Activated naive CD4-positive, alpha-beta T cell treated with anti-CD3 and anti-CD28 coated beads, Interleukin-2, amount 10 ng/mL, durations not matched to agents 7 days and 5 days (primary cell): ENCODE data around the gene NAV1.

Source experiments
- CTCF ChIA-PET: fragments of 350-600 bp; sonication (Branson Sonifier 250); formaldehyde crosslinking; loops from one replicate; lab custom pipeline; 2021; ENCODE audit warnings: antibody characterized with exemption; lab: Charles Lee
- DNase-seq: peaks from one replicate; pipeline ENCODE4 v3.0.0-alpha.2; 2020
- H3K27ac Mint-ChIP-seq: one replicate; pipeline ENCODE4 v1.8.0; 2021; ENCODE audit warnings: mild to moderate bottlenecking, moderate library complexity, mixed read lengths
- H3K27me3 Mint-ChIP-seq: one replicate; pipeline ENCODE4 v1.8.0; 2021; ENCODE audit warnings: mild to moderate bottlenecking, mixed read lengths
- H3K36me3 Mint-ChIP-seq: one replicate; pipeline ENCODE4 v1.8.0; 2021; ENCODE audit warnings: mixed read lengths
- H3K4me1 Mint-ChIP-seq: one replicate; pipeline ENCODE4 v1.8.0; 2021; ENCODE audit warnings: mixed read lengths
- H3K4me3 Mint-ChIP-seq: one replicate; pipeline ENCODE4 v1.8.0; 2021; ENCODE audit warnings: mild to moderate bottlenecking, moderate library complexity, mixed read lengths
- H3K9me3 Mint-ChIP-seq: one replicate; pipeline ENCODE4 v1.8.0; 2021; ENCODE audit warnings: mixed read lengths

Gene NAV1

DNA sequence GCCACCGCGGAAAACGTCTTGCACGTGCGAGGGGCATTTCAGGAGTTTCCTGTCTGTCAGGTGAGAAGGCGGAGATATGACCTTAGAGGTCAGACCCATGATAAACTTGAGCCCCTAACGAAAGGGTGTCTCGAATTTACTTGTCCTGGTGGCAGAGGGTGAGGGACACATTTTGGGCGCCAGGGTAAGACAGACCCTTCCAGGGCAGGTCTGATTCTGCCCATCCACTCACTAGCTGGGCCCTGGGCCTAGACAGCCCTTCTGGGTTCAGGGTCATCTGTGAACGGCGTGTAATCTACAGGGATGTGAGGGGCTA lies 31.6 kb upstream of the NAV1 start:
- peaks cover 69% of the 10 kb centered on the region for H3K4me1 Mint-ChIP-seq
- H3K27ac Mint-ChIP-seq: peak overlapping the region; percentile 91
- DNase-seq: no peak
- peaks cover 10% of the 10 kb centered on the region for H3K36me3 Mint-ChIP-seq
- no peaks in the 10 kb centered on the region for H3K9me3 Mint-ChIP-seq
- CTCF ChIA-PET: interaction anchor here (0.7 to 10.7 kb wide), 7 partner anchors 9 to 203 kb away, joined by 3 to 103 read pairs (median 5); no protein-coding TSS in a partner anchor
- no peaks in the 10 kb centered on the region for H3K27me3 Mint-ChIP-seq
- H3K4me3 Mint-ChIP-seq: peak overlapping the region; percentile 96

DNA sequence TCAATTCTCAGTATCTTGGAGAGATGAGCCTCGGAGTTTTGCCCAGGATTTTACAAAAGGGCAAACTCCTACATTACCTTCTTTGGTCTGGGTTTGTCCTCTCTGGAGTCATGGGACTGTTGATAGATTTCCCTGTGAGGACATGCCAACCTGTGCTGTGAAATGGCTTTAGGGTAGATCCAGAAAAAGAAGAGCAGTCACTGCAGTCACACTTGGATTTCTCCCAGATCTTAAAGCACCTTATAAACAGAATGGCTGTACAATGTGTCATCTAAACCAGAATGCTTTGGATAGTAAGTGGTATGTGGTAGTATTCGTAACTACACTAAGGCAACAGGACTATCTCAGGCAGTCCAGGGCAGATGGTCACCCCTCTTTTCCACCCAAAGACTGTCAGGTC lies 30.1 kb upstream of the NAV1 start:
- Mint-ChIP-seq H3K4me1 (peaks cover 59% of the 10 kb centered on the region), H3K27me3 (no peaks in the 10 kb centered on the region), H3K4me3 (no peak overlapping the region), H3K27ac (no peak overlapping the region), H3K9me3 (no peaks in the 10 kb centered on the region), H3K36me3 (peaks cover 7% of the 10 kb centered on the region)
- no peak for DNase-seq
- CTCF ChIA-PET: interaction anchor here (0.6 to 12.0 kb wide), 6 partner anchors 10 to 118 kb away, joined by 3 to 349 read pairs (median 62); no protein-coding TSS in a partner anchor

DNA sequence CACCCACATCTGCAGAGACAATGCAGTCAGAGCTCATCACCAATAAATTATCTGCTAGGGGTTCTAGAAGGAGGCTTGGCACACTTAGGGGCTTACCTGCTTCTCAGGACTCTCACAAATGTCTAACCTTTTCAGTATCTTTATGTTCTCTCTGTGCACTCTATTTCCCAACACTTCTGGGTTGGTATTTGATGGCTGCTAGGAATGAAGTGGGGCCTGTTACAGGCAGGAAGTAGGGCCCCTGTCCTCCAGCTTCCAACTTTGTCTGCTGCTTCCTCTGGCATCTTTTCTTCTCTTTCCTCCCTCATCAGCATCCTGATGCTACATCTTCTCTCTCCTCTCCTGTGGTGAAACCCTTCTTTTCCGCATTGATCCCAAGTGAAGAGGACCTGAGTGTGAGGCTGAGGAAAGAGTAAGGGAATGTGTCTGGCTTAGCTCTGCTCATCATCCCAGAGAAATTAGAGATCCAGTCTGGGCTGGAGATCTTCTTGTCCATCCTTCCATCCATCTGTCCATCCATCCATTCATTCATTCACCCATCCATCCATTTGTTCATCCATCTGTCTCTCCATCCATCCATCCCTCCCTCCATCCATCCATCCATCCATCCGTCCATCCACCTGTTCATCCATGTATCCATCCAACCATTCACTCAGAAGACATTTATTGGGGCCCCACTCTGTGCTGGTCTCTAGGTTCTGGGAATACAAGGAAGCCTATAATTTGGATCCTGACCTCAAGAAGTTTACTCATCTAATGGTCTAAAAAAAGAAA lies 29.1 kb upstream of the NAV1 start:
- H3K27ac Mint-ChIP-seq: no peak overlapping the region

DNA sequence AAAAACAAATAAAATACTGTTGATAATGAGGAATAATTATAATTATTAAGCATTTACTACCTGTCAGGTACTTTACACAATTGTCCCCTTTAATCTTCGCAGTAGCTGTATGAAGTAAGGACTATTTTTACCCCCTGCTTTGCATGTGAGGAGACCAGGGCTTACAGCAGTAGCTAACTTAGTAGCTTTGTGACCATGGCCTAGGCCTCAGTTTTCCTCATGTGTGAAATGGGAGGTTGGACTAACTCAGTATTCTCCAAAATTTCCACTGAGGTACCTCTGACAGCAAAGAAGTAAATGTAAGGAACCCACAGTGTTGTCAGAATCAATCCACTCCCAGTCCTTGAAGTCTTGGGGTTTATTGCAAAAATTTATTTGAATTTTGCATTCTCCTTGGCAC lies 28.2 kb upstream of the NAV1 start:
- no peak overlapping the region for H3K27ac Mint-ChIP-seq
- H3K4me1 Mint-ChIP-seq: peaks cover 42% of the 10 kb centered on the region
- no peaks in the 10 kb centered on the region for H3K27me3 Mint-ChIP-seq
- no peak for DNase-seq
- no peak overlapping the region for H3K4me3 Mint-ChIP-seq
- no peaks in the 10 kb centered on the region for H3K9me3 Mint-ChIP-seq
- peaks cover 4% of the 10 kb centered on the region for H3K36me3 Mint-ChIP-seq
- CTCF ChIA-PET: interaction anchor here (0.6 to 12.0 kb wide), 5 partner anchors 12 to 101 kb away, joined by 3 to 349 read pairs (median 118); no protein-coding TSS in a partner anchor

More for the DNA sequence above, 29.1 kb upstream of the NAV1 start:
- Mint-ChIP-seq H3K4me1 (peaks cover 52% of the 10 kb centered on the region), H3K4me3 (no peak overlapping the region), H3K27me3 (no peaks in the 10 kb centered on the region), H3K9me3 (no peaks in the 10 kb centered on the region), H3K36me3 (peaks cover 6% of the 10 kb centered on the region)
- CTCF ChIA-PET: interaction anchor here (0.8 to 12.0 kb wide), 5 partner anchors 11 to 75 kb away, joined by 3 to 349 read pairs (median 118); no protein-coding TSS in a partner anchor
- DNase-seq: no peak

DNA sequence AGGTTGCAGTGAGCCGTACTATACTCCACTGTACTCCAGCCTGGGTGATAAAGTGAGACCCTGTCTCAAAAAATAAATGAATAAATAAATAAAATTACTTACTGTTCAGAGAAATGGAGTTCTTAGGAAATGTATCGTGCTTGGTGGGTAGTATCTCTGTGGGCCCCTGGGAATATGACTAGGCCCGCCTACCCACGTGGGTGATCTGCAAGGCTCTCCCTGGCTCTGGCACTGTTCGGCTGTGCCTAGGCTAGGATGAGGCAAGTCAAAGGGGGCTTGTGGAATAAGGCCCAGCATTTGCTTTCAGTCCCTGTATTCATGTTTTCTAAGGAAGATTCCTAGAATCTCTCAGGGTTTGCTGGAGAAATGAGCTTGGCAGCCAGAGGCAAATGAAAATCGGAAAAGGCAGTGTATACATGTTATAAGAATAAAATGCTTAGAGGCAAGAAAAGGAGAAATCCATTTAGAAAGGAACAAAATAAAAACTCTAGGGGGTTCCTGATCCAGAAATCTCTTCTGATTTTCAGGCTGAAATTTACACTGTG lies 27.5 kb upstream of the NAV1 start:
- Mint-ChIP-seq H3K36me3 (peaks cover 4% of the 10 kb centered on the region), H3K27ac (no peak overlapping the region), H3K4me1 (peaks cover 35% of the 10 kb centered on the region), H3K4me3 (no peak overlapping the region), H3K9me3 (no peaks in the 10 kb centered on the region), H3K27me3 (no peaks in the 10 kb centered on the region)
- DNase-seq: no peak
- CTCF ChIA-PET: interaction anchor here (1.0 to 12.0 kb wide), 10 partner anchors 12 to 77 kb away, joined by 3 to 349 read pairs (median 18); partner anchors contain the start of genes NAV1 and PHLDA3

DNA sequence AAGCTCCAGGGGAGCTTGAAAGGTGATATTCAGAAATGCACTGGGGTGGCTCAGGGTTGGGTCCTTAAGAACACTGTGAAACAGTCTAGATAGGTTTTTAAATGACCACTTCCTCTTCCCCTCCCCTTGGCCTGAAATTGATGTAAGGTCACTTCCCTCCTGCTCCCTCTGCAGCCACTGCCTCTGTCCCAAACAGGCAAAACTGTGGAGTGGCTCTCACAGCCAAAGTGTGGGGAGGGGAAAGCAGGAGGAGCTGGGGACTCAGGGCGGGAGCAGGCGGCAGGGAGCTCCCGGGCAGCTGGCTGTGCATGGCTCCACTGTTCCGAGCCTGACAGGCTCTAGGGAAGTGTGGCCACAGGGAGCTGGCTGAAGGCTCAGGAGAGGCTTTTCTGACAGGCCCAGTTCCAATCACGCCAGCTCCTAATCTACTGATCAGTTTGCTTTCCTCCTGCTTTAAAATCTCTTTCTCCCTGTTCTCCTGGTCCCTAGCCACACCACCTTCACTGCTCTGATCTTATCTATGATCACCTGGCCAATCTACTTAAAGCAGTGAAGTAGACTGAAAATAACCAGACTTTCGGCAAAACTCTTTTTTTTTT lies 26.9 kb upstream of the NAV1 start:
- CTCF ChIA-PET: interaction anchor here (0.6 to 12.0 kb wide), 17 partner anchors 11 to 362 kb away, joined by 3 to 349 read pairs (median 9); partner anchors contain the start of genes NAV1 and PHLDA3
- H3K27ac Mint-ChIP-seq: no peak overlapping the region
- no peak overlapping the region for H3K4me3 Mint-ChIP-seq
- H3K4me1 Mint-ChIP-seq: peaks cover 33% of the 10 kb centered on the region
- no peak for DNase-seq
- H3K27me3 Mint-ChIP-seq: no peaks in the 10 kb centered on the region
- H3K36me3 Mint-ChIP-seq: peaks cover 3% of the 10 kb centered on the region
- no peaks in the 10 kb centered on the region for H3K9me3 Mint-ChIP-seq

DNA sequence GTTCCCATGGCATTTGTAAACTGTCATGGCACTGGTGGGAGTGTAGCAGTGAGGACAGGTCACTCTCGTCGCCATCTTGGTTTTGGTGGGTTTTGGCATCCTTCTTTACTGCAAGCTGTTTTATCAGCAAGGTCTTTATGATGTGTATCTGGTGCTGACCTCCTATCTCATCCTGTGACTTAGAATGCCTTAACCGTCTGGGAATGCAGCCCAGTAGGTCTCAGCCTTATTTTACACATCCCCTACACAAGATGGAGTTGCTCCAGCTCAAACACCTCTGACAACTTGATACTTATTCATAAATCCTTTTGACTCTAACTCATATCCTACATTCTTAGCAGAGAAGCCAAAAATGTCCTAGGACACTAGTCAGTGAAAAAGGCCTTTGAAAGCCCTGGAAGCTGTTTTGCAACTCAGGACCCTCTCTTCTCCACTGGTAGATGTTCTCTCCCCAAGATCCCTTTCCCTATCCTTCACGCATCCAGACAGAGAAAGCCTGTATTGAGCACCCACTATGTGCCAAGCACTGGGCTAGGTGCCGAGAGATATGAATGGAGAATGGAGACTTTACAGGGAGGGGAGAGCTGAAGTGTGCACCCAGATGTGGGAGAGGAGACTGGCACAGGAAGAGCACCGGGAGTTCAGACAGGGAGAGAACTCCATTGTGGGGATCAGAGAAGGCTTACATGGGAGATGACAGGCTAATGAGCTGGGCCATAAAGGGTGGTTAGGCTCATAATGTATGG lies 25.3 kb upstream of the NAV1 start:
- H3K4me1 Mint-ChIP-seq: peaks cover 18% of the 10 kb centered on the region
- no peak overlapping the region for H3K4me3 Mint-ChIP-seq
- CTCF ChIA-PET: interaction anchor here (0.6 to 12.0 kb wide), 23 partner anchors 9 to 330 kb away, joined by 3 to 349 read pairs (median 4); partner anchors contain the start of gene PHLDA3
- H3K27me3 Mint-ChIP-seq: no peaks in the 10 kb centered on the region
- H3K27ac Mint-ChIP-seq: no peak overlapping the region
- H3K36me3 Mint-ChIP-seq: peaks cover 3% of the 10 kb centered on the region
- no peaks in the 10 kb centered on the region for H3K9me3 Mint-ChIP-seq
- no peak for DNase-seq

DNA sequence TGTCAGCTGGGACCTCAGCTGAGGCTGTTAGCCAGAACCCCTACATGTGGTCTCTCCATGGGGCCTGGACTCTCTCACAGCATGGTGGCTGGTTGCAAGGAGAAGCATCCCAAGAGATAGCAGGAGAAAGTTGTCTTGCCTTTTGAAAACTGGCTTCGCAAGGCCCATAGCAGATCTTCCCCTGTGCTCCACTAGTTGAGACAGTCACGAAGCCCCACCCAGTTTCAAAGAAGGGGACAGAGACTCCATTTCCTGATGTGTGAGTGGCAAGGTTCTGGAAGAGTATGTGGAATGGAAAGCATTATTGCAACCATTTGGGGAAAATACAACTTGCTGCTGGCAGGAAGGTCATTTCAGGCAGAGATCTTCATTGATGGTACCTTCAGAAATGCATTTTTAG lies 24.5 kb upstream of the NAV1 start:
- no peaks in the 10 kb centered on the region for H3K27me3 Mint-ChIP-seq
- CTCF ChIA-PET: interaction anchor here (1.0 to 12.0 kb wide), 9 partner anchors 9 to 80 kb away, joined by 4 to 349 read pairs (median 21); no protein-coding TSS in a partner anchor

DNA sequence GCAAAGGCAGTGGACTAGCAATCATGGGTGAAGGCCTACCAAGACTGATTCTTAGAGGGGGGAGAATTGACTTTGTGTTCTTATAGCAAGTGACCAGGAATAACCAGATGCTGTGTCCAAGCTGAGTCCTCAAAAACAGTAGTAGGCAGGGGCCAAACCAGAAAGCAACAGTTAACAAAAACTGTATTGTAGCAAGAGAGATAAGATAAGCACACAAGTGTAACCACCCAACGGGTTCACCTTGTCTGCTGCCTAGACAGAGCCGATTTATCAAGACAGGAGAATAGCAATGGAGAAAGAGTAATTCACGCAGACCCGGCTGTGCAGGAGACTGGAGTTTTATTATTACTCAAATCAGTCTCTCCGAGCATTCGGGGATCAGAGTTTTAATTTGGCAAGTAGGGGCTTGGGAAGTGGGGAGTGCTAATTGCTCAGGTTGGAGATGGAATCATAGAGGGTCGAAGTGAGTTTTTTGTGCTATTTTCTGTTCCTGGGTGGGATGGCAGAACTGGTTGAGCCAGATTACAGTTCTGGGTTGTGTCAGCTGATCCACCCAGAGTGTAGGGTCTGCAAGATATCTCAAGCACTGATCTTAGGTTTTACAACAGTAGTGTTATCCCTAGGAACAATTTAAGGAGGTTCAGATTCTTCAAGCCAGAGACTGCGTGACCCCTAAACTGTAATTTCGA lies 23.7 kb upstream of the NAV1 start:
- H3K27ac Mint-ChIP-seq: no peak overlapping the region
- H3K4me1 Mint-ChIP-seq: peaks cover 4% of the 10 kb centered on the region
- DNase-seq: no peak
- no peaks in the 10 kb centered on the region for H3K27me3 Mint-ChIP-seq
- H3K4me3 Mint-ChIP-seq: no peak overlapping the region
- CTCF ChIA-PET: interaction anchor here (0.8 to 12.0 kb wide), 8 partner anchors 8 to 67 kb away, joined by 3 to 349 read pairs (median 6); partner anchors contain the start of gene CSRP1
- H3K9me3 Mint-ChIP-seq: no peaks in the 10 kb centered on the region
- H3K36me3 Mint-ChIP-seq: no peaks in the 10 kb centered on the region

More for the DNA sequence above, 24.5 kb upstream of the NAV1 start:
- Mint-ChIP-seq H3K4me1 (peaks cover 10% of the 10 kb centered on the region), H3K36me3 (no peaks in the 10 kb centered on the region), H3K27ac (no peak overlapping the region), H3K9me3 (no peaks in the 10 kb centered on the region), H3K4me3 (no peak overlapping the region)
- DNase-seq: no peak

DNA sequence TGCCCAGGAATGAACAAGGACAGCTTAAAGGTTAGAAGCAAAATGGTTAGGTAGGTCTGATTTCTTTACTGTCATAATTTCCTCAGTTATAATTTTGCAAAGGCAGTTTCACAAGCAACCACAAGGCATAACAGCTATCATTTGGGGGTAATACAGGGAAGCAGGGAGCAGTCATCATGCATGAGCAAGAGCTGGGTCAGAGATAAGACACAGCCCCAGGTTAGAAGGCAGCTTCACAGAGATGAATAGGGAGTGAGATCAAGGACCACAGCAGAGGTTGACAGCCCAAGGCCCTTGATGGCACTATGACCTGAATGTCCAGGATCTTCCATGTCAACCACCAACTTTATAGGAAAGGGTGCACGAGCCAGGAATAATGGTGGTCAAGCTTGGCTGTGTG lies 23.0 kb upstream of the NAV1 start:
- Mint-ChIP-seq H3K9me3 (no peaks in the 10 kb centered on the region), H3K27me3 (no peaks in the 10 kb centered on the region), H3K4me1 (peaks cover 4% of the 10 kb centered on the region), H3K36me3 (no peaks in the 10 kb centered on the region), H3K27ac (no peak overlapping the region), H3K4me3 (no peak overlapping the region)
- DNase-seq: no peak
- CTCF ChIA-PET: interaction anchor here (0.8 to 12.0 kb wide), 7 partner anchors 8 to 68 kb away, joined by 3 to 349 read pairs (median 5); partner anchors contain the start of gene CSRP1

DNA sequence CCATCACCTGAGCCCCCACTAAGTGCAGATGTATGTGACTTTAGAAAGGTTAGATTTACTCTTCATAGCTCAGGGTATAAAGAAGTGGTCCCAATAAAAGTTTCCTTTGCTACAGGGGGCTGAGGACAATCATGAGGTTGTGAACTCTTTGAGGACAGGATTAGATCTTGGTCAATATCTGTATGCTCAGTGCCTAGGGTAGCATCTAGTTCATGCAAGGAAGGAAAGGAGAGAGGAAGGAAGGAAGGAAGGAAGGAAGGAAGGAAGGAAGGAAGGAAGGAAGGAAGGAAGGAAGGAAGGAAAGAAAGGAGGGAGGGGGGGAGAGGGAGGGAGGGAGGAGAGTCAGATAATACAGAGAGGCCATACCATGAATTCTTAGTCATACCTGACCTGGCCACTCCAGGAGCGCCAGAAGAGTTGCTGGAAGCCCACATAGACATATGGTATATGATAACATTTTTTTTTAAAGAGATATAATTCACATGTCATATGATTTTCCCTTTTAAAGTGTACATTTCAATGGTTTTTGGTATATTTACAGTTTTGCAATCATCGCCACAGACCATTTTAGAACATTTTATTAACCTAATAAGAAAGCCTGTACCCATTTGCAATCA lies 22.3 kb upstream of the NAV1 start:
- no peaks in the 10 kb centered on the region for H3K27me3 Mint-ChIP-seq
- peaks cover 2% of the 10 kb centered on the region for H3K4me1 Mint-ChIP-seq
- H3K36me3 Mint-ChIP-seq: no peaks in the 10 kb centered on the region
- DNase-seq: no peak
- no peak overlapping the region for H3K4me3 Mint-ChIP-seq
- CTCF ChIA-PET: interaction anchor here (1.2 to 12.0 kb wide), 7 partner anchors 9 to 69 kb away, joined by 4 to 349 read pairs (median 5); partner anchors contain the start of gene CSRP1
- H3K27ac Mint-ChIP-seq: no peak overlapping the region
- H3K9me3 Mint-ChIP-seq: no peaks in the 10 kb centered on the region

DNA sequence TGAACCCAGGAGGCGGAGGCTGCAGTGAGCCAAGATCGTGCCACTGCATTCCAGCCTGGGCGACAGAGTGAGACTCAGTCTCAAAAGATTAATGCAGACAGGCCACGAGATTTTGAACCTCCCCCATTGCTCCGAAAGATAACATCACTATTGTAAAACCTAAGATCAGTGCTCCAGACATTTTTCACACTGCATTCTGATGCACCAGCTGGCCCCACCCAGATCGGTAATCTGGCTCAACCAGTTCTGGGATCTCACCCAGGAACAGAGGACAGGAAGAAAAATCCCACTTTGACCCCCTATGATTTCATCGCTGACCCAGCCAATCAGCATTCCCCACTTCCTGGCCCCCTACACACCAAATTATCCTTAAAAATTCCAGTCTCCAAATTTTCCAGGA lies 21.3 kb upstream of the NAV1 start:
- Mint-ChIP-seq H3K27ac (no peak overlapping the region), H3K36me3 (peaks cover 4% of the 10 kb centered on the region), H3K4me3 (no peak overlapping the region), H3K4me1 (no peaks in the 10 kb centered on the region), H3K27me3 (no peaks in the 10 kb centered on the region), H3K9me3 (no peaks in the 10 kb centered on the region)
- CTCF ChIA-PET: interaction anchor here (1.3 to 12.0 kb wide), 2 partner anchors 33 to 70 kb away, joined by 5 to 349 read pairs; no protein-coding TSS in a partner anchor
- no peak for DNase-seq
